Activated CD8-positive, alpha-beta memory T cell treated with anti-CD3 and anti-CD28 coated beads, Interleukin-2, amount 50 U/mL, for 1 hour (primary cell): ENCODE measurements around the gene TMEM225.
"Not testable (repeated sequence)": the region's sequence is repeated elsewhere in the genome, so short reads cannot be mapped to it uniquely, and the experiment has no call there.

Experiments
- DNase-seq: peaks from one replicate; pipeline ENCODE4 v3.0.0-alpha.2; 2020; ENCODE audit errors: extremely low read depth

The TMEM225 gene

GRCh38 chr11:123885570-123885969, at the start of gene TMEM225:
TMEM225 (minus strand) TSS chr11:123885670; CDS start chr11:123885425, 245 bp downstream.
- DNase-seq, result no peak

GRCh38 chr11:123924027-123924426, 38.6 kb upstream of the TMEM225 start:
- DNase-seq, result no peak

- no peak for DNase-seq
These were observed 35.5 kb upstream of the TMEM225 start for GRCh38 chr11:123920943-123921342.

GRCh38 chr11:123905826-123906225, 20.4 kb upstream of the TMEM225 start:
- DNase-seq, result no peak

- no peak for DNase-seq
These were observed 19.5 kb upstream of the TMEM225 start for GRCh38 chr11:123904932-123905331.

GRCh38 chr11:123903932-123904331, 18.5 kb upstream of the TMEM225 start:
- DNase-seq, result no peak

- DNase-seq, result no peak
These were observed 16.4 kb upstream of the TMEM225 start, which contains the start of gene OR8D4 for GRCh38 chr11:123901867-123902266. OR8D4 (plus strand) TSS chr11:123902167; CDS start chr11:123906432, 4,265 bp downstream.

GRCh38 chr11:123899792-123900191, 14.3 kb upstream of the TMEM225 start:
- no peak for DNase-seq

GRCh38 chr11:123892031-123892430, 6.6 kb upstream of the TMEM225 start:
- DNase-seq, result no peak

- DNase-seq, result no peak
These were observed 4.6 kb downstream of the TMEM225 start for GRCh38 chr11:123880912-123881311.

- DNase-seq, result not testable (repeated sequence)
These were observed 17.7 kb downstream of the TMEM225 start for GRCh38 chr11:123867795-123868194.

- not testable (repeated sequence) for DNase-seq
These were observed 20.2 kb downstream of the TMEM225 start for GRCh38 chr11:123865293-123865692.

- DNase-seq, result no peak
These were observed 25.7 kb downstream of the TMEM225 start for GRCh38 chr11:123859731-123860130.

GRCh38 chr11:123856444-123856843, 29.0 kb downstream of the TMEM225 start:
- DNase-seq, result no peak

- no peak for DNase-seq
These were observed 32.4 kb downstream of the TMEM225 start for GRCh38 chr11:123853038-123853437.

GRCh38 chr11:123852321-123852720, 33.1 kb downstream of the TMEM225 start:
- no peak for DNase-seq

GRCh38 chr11:123851110-123851509, 34.4 kb downstream of the TMEM225 start:
- DNase-seq, result no peak

GRCh38 chr11:123841174-123841573, 44.3 kb downstream of the TMEM225 start:
- no peak for DNase-seq

- no peak for DNase-seq
These were observed 46.3 kb downstream of the TMEM225 start for GRCh38 chr11:123839131-123839530.

GRCh38 chr11:123838659-123839058, 46.8 kb downstream of the TMEM225 start:
- DNase-seq, result no peak

GRCh38 chr11:123838199-123838598, 47.3 kb downstream of the TMEM225 start:
- no peak for DNase-seq

GRCh38 chr11:123833095-123833494, 52.4 kb downstream of the TMEM225 start:
- no peak for DNase-seq
